Neural cell (in vitro differentiated cells): ENCODE results near the gene MINDY4. TPM values are rescaled to one million over a fixed set of nuclear protein-coding genes. Genes with fewer than 3 reads are reported as not detected.

ENCODE experiments used
- H2AFZ ChIP-seq: fragments of 200-600, 300-800 bp; sonication (generic), shearing (Covaris generic); 2 replicates; pipeline ENCODE4 v1.6.0; 2014; ENCODE audit warnings: low read depth, mild to moderate bottlenecking, antibody characterized with exemption, low read length, moderate library complexity
- H3F3A ChIP-seq: fragments of 200-600 bp; shearing (Covaris generic); 2 replicates; pipeline ENCODE4 v1.6.1; 2016; ENCODE audit warnings: mild to moderate bottlenecking, moderate library complexity, mixed read lengths, antibody characterized with exemption, low read length; ENCODE audit not compliant: insufficient read depth, poor library complexity, severe bottlenecking
- H3K27ac ChIP-seq: fragments of 200-600, 300-800 bp; sonication (generic), shearing (Covaris generic); 2 replicates; pipeline ENCODE4 v1.5.1; 2014; ENCODE audit warnings: mild to moderate bottlenecking, low read length, moderate library complexity
- H3K27me3 ChIP-seq: fragments of 300-800, 200-600 bp; sonication (generic), shearing (Covaris generic); 2 replicates; pipeline ENCODE4 v1.6.0; 2014; ENCODE audit warnings: mild to moderate bottlenecking, low read depth, low read length, moderate library complexity; ENCODE audit not compliant: insufficient read depth
- H3K36me3 ChIP-seq: fragments of 300-800, 200-600 bp; sonication (generic), shearing (Covaris generic); 2 replicates; pipeline ENCODE4 v1.5.1; 2014; ENCODE audit warnings: mild to moderate bottlenecking, antibody characterized with exemption, low read length, moderate library complexity; ENCODE audit not compliant: insufficient read depth
- H3K4me2 ChIP-seq: fragments of 300-800, 200-600 bp; sonication (generic), shearing (Covaris generic); 2 replicates; pipeline ENCODE4 v1.6.0; 2014; ENCODE audit warnings: mild to moderate bottlenecking, low read length
- H3K4me3 ChIP-seq: fragments of 300-800, 200-600 bp; sonication (generic), shearing (Covaris generic); 2 replicates; pipeline ENCODE4 v1.5.1; 2014; ENCODE audit warnings: mild to moderate bottlenecking, low read length, moderate library complexity
- H3K79me2 ChIP-seq: fragments of 200-600 bp; shearing (Covaris generic); replicated peaks from 2 replicates; pipeline ENCODE4 v1.6.0; 2014; ENCODE audit warnings: mild to moderate bottlenecking, low read length, moderate library complexity; ENCODE audit not compliant: insufficient read depth
- H3K9ac ChIP-seq: fragments of 300-800, 200-600 bp; sonication (generic), shearing (Covaris generic); 2 replicates; pipeline ENCODE4 v1.6.1; 2016; ENCODE audit warnings: mild to moderate bottlenecking, low read length, mixed read lengths
- H3K9me2 ChIP-seq: fragments of 200-600 bp; shearing (Covaris generic); 2 replicates; pipeline ENCODE4 v1.6.1; 2016; ENCODE audit warnings: mild to moderate bottlenecking, low read length, mixed read lengths; ENCODE audit not compliant: insufficient read depth
- H3K9me3 ChIP-seq: fragments of 200-600, 300-800 bp; sonication (generic), shearing (Covaris generic); 2 replicates; pipeline ENCODE4 v1.6.1; 2016; ENCODE audit warnings: mild to moderate bottlenecking, mixed run types, low read length, moderate library complexity, mixed read lengths
- H4K20me1 ChIP-seq: fragments of 200-600 bp; shearing (Covaris generic); 2 replicates; pipeline ENCODE4 v1.6.1; 2016; ENCODE audit warnings: mild to moderate bottlenecking, mixed run types; ENCODE audit not compliant: insufficient read depth
- EP300 ChIP-seq: fragments of 450-650 bp; conservative IDR thresholded peaks from 2 replicates; pipeline ENCODE4 v1.6.1; 2014; ENCODE audit warnings: antibody characterized with exemption, mild to moderate bottlenecking, moderate library complexity; ENCODE audit not compliant: poor library complexity, severe bottlenecking
- EZH2 ChIP-seq: fragments of 200-600, 300-800 bp; shearing (Covaris generic), sonication (generic); IDR thresholded peaks from 2 replicates; pipeline ENCODE4 v1.6.1; 2014; ENCODE audit warnings: antibody characterized with exemption, low read length, borderline replicate concordance, mild to moderate bottlenecking; ENCODE audit not compliant: insufficient read depth, poor library complexity, severe bottlenecking
- MXI1 ChIP-seq: fragments of 450-650 bp; conservative IDR thresholded peaks from 2 replicates; pipeline ENCODE4 v1.6.1; 2014; ENCODE audit warnings: antibody characterized with exemption, mild to moderate bottlenecking; ENCODE audit not compliant: poor library complexity, severe bottlenecking
- POLR2AphosphoS5 ChIP-seq: IDR thresholded peaks from 2 replicates; pipeline ENCODE4 v1.6.1; 2012
- RAD21 ChIP-seq: fragments of 450-650 bp; conservative IDR thresholded peaks from 2 replicates; pipeline ENCODE4 v1.6.1; 2014; ENCODE audit warnings: antibody characterized with exemption, mild to moderate bottlenecking, moderate library complexity
- SMC3 ChIP-seq: fragments of 450-650 bp; conservative IDR thresholded peaks from 2 replicates; pipeline ENCODE4 v1.6.1; 2014; ENCODE audit warnings: antibody characterized with exemption, mild to moderate bottlenecking, moderate library complexity; ENCODE audit not compliant: poor library complexity
- TAF1 ChIP-seq: IDR thresholded peaks from 2 replicates; pipeline ENCODE4 v1.6.1; 2012; ENCODE audit warnings: low read depth
- polyA plus RNA-seq: library from polyadenylated mRNA; depleted of rRNA; stranded (reverse); fragments of >200 nt; gene quantifications from 2 replicates; pipeline ENCODE4 v1.2.3, GENCODE V29; 2014
- TF ChIP-seq, protein P1 (sequence below): fragments of 450-650 bp; IDR thresholded peaks from 2 replicates; pipeline ENCODE4 v1.5.1; 2014; ENCODE audit warnings: antibody characterized with exemption, mild to moderate bottlenecking, moderate library complexity; ENCODE audit not compliant: poor library complexity, severe bottlenecking
- TF ChIP-seq, protein P2 (sequence below): IDR thresholded peaks from 2 replicates; pipeline ENCODE4 v1.6.1; 2012; ENCODE audit warnings: borderline replicate concordance

MINDY4 gene
- polyA plus RNA-seq, 1 donor from 2014 or later = 1.0 TPM

DNA sequence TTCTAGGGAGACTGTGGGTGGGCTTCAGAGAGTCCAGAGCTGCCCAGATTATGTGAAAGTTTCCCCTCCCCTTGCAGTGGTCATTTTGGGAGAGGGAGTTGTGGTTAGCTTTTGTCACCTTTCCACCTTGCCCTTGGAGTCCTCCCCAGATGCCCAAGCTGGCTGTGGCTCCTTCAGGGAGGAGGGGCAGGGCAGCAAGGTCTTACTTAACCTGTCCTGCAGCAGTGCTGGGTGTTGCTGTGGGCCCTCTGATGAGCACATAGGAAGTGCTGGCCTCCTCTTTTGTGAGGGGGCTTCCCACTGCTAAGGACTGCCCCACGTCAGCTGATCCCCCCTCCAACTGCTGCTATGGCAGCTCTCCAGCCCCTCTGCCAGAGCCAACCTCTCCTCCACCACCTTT lies 122.8 kb downstream of the MINDY4 start:
- Histone ChIP-seq H3K27ac (no peak overlapping the region), H3K36me3 (no peaks in the 10 kb centered on the region), H3K9me2 (no peaks in the 10 kb centered on the region), H3K9ac (no peak overlapping the region), H2AFZ (no peak overlapping the region), H3K4me2 (no peak overlapping the region), H4K20me1 (no peaks in the 10 kb centered on the region), H3K4me3 (no peak overlapping the region), H3K9me3 (no peaks in the 10 kb centered on the region), H3K79me2 (no peaks in the 10 kb centered on the region), H3K27me3 (no peaks in the 10 kb centered on the region), H3F3A (no peaks in the 10 kb centered on the region)
- TF ChIP-seq, protein P1, sequence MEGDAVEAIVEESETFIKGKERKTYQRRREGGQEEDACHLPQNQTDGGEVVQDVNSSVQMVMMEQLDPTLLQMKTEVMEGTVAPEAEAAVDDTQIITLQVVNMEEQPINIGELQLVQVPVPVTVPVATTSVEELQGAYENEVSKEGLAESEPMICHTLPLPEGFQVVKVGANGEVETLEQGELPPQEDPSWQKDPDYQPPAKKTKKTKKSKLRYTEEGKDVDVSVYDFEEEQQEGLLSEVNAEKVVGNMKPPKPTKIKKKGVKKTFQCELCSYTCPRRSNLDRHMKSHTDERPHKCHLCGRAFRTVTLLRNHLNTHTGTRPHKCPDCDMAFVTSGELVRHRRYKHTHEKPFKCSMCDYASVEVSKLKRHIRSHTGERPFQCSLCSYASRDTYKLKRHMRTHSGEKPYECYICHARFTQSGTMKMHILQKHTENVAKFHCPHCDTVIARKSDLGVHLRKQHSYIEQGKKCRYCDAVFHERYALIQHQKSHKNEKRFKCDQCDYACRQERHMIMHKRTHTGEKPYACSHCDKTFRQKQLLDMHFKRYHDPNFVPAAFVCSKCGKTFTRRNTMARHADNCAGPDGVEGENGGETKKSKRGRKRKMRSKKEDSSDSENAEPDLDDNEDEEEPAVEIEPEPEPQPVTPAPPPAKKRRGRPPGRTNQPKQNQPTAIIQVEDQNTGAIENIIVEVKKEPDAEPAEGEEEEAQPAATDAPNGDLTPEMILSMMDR = no peak
- TF ChIP-seq RAD21 = no peak
- TF ChIP-seq EZH2 = no peak

DNA sequence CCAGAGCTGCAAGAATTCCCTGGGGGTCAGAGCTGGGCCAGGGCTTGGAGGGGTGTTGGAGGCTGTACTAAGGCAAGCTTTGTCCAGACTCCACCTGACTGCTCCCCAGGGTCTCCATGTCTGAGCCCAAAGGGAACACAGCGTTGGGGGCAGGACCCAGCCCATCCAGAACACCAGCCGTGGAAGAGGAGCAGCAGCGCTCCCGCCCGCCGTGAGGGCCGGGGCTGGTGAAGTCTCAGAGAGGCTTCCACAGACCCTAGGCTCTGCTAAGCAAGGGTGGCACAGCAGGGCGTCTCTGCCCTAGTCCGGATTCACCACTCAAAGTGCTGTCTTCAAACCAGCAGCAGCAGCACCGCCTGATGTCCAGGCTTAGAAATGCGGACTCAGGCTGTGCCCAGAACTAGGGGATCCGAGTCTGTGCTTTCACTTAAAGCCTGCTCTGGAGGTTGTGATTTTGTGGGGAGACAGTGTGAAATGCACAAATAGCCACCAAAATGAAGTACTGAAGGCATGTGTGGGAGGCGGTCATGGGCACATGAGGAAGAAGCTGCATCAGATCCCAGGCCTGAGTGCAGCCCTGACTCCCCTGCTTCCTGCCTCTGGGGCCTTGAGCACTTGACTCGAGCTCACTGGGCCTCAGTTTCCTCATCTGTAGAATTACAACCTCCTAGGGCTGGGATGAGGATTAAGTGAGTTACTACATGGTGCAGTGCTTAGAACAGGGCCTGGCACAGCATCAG lies 123.8 kb downstream of the MINDY4 start:
- Histone ChIP-seq H3K9me3 (no peaks in the 10 kb centered on the region), H3K79me2 (no peaks in the 10 kb centered on the region), H4K20me1 (no peaks in the 10 kb centered on the region), H3K9me2 (no peaks in the 10 kb centered on the region), H3K27ac (no peak overlapping the region), H3K9ac (no peak overlapping the region), H3K4me2 (no peak overlapping the region), H2AFZ (no peak overlapping the region), H3F3A (no peaks in the 10 kb centered on the region), H3K36me3 (no peaks in the 10 kb centered on the region), H3K27me3 (no peaks in the 10 kb centered on the region), H3K4me3 (no peak overlapping the region)
- no peak for TF ChIP-seq TAF1
- TF ChIP-seq SMC3 = no peak
- no peak for TF ChIP-seq EZH2
- TF ChIP-seq, protein P1 = no peak
- TF ChIP-seq EP300 = no peak
- TF ChIP-seq, protein P2, sequence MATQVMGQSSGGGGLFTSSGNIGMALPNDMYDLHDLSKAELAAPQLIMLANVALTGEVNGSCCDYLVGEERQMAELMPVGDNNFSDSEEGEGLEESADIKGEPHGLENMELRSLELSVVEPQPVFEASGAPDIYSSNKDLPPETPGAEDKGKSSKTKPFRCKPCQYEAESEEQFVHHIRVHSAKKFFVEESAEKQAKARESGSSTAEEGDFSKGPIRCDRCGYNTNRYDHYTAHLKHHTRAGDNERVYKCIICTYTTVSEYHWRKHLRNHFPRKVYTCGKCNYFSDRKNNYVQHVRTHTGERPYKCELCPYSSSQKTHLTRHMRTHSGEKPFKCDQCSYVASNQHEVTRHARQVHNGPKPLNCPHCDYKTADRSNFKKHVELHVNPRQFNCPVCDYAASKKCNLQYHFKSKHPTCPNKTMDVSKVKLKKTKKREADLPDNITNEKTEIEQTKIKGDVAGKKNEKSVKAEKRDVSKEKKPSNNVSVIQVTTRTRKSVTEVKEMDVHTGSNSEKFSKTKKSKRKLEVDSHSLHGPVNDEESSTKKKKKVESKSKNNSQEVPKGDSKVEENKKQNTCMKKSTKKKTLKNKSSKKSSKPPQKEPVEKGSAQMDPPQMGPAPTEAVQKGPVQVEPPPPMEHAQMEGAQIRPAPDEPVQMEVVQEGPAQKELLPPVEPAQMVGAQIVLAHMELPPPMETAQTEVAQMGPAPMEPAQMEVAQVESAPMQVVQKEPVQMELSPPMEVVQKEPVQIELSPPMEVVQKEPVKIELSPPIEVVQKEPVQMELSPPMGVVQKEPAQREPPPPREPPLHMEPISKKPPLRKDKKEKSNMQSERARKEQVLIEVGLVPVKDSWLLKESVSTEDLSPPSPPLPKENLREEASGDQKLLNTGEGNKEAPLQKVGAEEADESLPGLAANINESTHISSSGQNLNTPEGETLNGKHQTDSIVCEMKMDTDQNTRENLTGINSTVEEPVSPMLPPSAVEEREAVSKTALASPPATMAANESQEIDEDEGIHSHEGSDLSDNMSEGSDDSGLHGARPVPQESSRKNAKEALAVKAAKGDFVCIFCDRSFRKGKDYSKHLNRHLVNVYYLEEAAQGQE = no peak
- TF ChIP-seq MXI1 = no peak
- no peak for TF ChIP-seq RAD21
- no peak for TF ChIP-seq POLR2AphosphoS5
